ENCODE results near the gene PTPN14.

Gene PTPN14

GRCh38 chr1:214420341-214420740 is 131.1 kb downstream of the PTPN14 start:
- Histone ChIP-seq H3K27ac (ENCODE audit: insufficient read depth, low read depth, low read length, poor library complexity, severe bottlenecking) (no peak overlapping the region), H3K9me3 (ENCODE audit: control insufficient read depth, low read length) (no peaks in the 10 kb centered on the region), H3K4me3 (ENCODE audit: insufficient read depth, low read depth, low read length) (no peak overlapping the region), H3K27me3 (ENCODE audit: control insufficient read depth, insufficient read depth, low read length, poor library complexity, severe bottlenecking) (no peaks in the 10 kb centered on the region), H3K4me1 (ENCODE audit: control insufficient read depth, insufficient read depth, low read length) (peaks cover 9% of the 10 kb centered on the region), H3K36me3 (ENCODE audit: control insufficient read depth, insufficient read depth, low read length) (no peaks in the 10 kb centered on the region)
- 80% methylated on average over 1 of the region's 1 CpG; no CpG with 5 or more reads in 1 of the 2 experiments for WGBS, 2 experiments

GRCh38 chr1:214419650-214420049 is 131.8 kb downstream of the PTPN14 start:
- Histone ChIP-seq H3K4me3 (ENCODE audit: insufficient read depth, low read depth, low read length) (no peak overlapping the region), H3K4me1 (ENCODE audit: control insufficient read depth, insufficient read depth, low read length) (peaks cover 9% of the 10 kb centered on the region), H3K27ac (ENCODE audit: insufficient read depth, low read depth, low read length, poor library complexity, severe bottlenecking) (no peak overlapping the region), H3K9me3 (ENCODE audit: control insufficient read depth, low read length) (no peaks in the 10 kb centered on the region), H3K36me3 (ENCODE audit: control insufficient read depth, insufficient read depth, low read length) (no peaks in the 10 kb centered on the region), H3K27me3 (ENCODE audit: control insufficient read depth, insufficient read depth, low read length, poor library complexity, severe bottlenecking) (no peaks in the 10 kb centered on the region)
- 58 to 67% methylated on average over 3 of the region's 3 CpGs for WGBS, 2 experiments

GRCh38 chr1:214418391-214418790 is 133.0 kb downstream of the PTPN14 start:
- no peak overlapping the region for H3K27ac ChIP-seq (ENCODE audit: insufficient read depth, low read depth, low read length, poor library complexity, severe bottlenecking)
- 100% methylated on average over 1 of the region's 1 CpG for WGBS, 2 experiments
- no peaks in the 10 kb centered on the region for H3K9me3 ChIP-seq (ENCODE audit: control insufficient read depth, low read length)
- peaks cover 9% of the 10 kb centered on the region for H3K4me1 ChIP-seq (ENCODE audit: control insufficient read depth, insufficient read depth, low read length)
- no peak overlapping the region for H3K4me3 ChIP-seq (ENCODE audit: insufficient read depth, low read depth, low read length)
- H3K27me3 ChIP-seq (ENCODE audit: control insufficient read depth, insufficient read depth, low read length, poor library complexity, severe bottlenecking) = no peaks in the 10 kb centered on the region
- no peaks in the 10 kb centered on the region for H3K36me3 ChIP-seq (ENCODE audit: control insufficient read depth, insufficient read depth, low read length)

GRCh38 chr1:214417545-214418210 is 133.7 kb downstream of the PTPN14 start:
- Histone ChIP-seq H3K36me3 (ENCODE audit: control insufficient read depth, insufficient read depth, low read length) (no peaks in the 10 kb centered on the region), H3K4me3 (ENCODE audit: insufficient read depth, low read depth, low read length) (no peak overlapping the region), H3K27ac (ENCODE audit: insufficient read depth, low read depth, low read length, poor library complexity, severe bottlenecking) (no peak overlapping the region), H3K27me3 (ENCODE audit: control insufficient read depth, insufficient read depth, low read length, poor library complexity, severe bottlenecking) (no peaks in the 10 kb centered on the region), H3K9me3 (ENCODE audit: control insufficient read depth, low read length) (no peaks in the 10 kb centered on the region), H3K4me1 (ENCODE audit: control insufficient read depth, insufficient read depth, low read length) (peaks cover 9% of the 10 kb centered on the region)
- WGBS, 2 experiments = 92 to 95% methylated on average over 9 of the region's 9 CpGs

- 100% methylated on average over 1 of the region's 2 CpGs; no CpG with 5 or more reads in 1 of the 2 experiments for WGBS, 2 experiments
- H3K27ac ChIP-seq (ENCODE audit: insufficient read depth, low read depth, low read length, poor library complexity, severe bottlenecking) = no peak overlapping the region
- peaks cover 9% of the 10 kb centered on the region for H3K4me1 ChIP-seq (ENCODE audit: control insufficient read depth, insufficient read depth, low read length)
- H3K4me3 ChIP-seq (ENCODE audit: insufficient read depth, low read depth, low read length) = no peak overlapping the region
- no peaks in the 10 kb centered on the region for H3K9me3 ChIP-seq (ENCODE audit: control insufficient read depth, low read length)
- no peaks in the 10 kb centered on the region for H3K27me3 ChIP-seq (ENCODE audit: control insufficient read depth, insufficient read depth, low read length, poor library complexity, severe bottlenecking)
- no peaks in the 10 kb centered on the region for H3K36me3 ChIP-seq (ENCODE audit: control insufficient read depth, insufficient read depth, low read length)
Observed at GRCh38 chr1:214416858-214417257, 134.5 kb downstream of the PTPN14 start.

GRCh38 chr1:214416417-214416816 is 135.0 kb downstream of the PTPN14 start:
- Histone ChIP-seq H3K4me1 (ENCODE audit: control insufficient read depth, insufficient read depth, low read length) (peaks cover 9% of the 10 kb centered on the region), H3K27ac (ENCODE audit: insufficient read depth, low read depth, low read length, poor library complexity, severe bottlenecking) (no peak overlapping the region), H3K4me3 (ENCODE audit: insufficient read depth, low read depth, low read length) (no peak overlapping the region), H3K36me3 (ENCODE audit: control insufficient read depth, insufficient read depth, low read length) (no peaks in the 10 kb centered on the region), H3K27me3 (ENCODE audit: control insufficient read depth, insufficient read depth, low read length, poor library complexity, severe bottlenecking) (no peaks in the 10 kb centered on the region), H3K9me3 (ENCODE audit: control insufficient read depth, low read length) (no peaks in the 10 kb centered on the region)
- 94 to 95% methylated on average over 2 of the region's 2 CpGs for WGBS, 2 experiments

GRCh38 chr1:214415131-214415530 is 136.3 kb downstream of the PTPN14 start:
- no peak overlapping the region for H3K27ac ChIP-seq (ENCODE audit: insufficient read depth, low read depth, low read length, poor library complexity, severe bottlenecking)
- no peaks in the 10 kb centered on the region for H3K9me3 ChIP-seq (ENCODE audit: control insufficient read depth, low read length)
- no peak overlapping the region for H3K4me3 ChIP-seq (ENCODE audit: insufficient read depth, low read depth, low read length)
- peaks cover 9% of the 10 kb centered on the region for H3K4me1 ChIP-seq (ENCODE audit: control insufficient read depth, insufficient read depth, low read length)
- 90% methylated on average over 5 of the region's 5 CpGs for WGBS, 2 experiments
- no peaks in the 10 kb centered on the region for H3K27me3 ChIP-seq (ENCODE audit: control insufficient read depth, insufficient read depth, low read length, poor library complexity, severe bottlenecking)
- no peaks in the 10 kb centered on the region for H3K36me3 ChIP-seq (ENCODE audit: control insufficient read depth, insufficient read depth, low read length)

GRCh38 chr1:214414691-214415090 is 136.7 kb downstream of the PTPN14 start:
- Histone ChIP-seq H3K27ac (ENCODE audit: insufficient read depth, low read depth, low read length, poor library complexity, severe bottlenecking) (no peak overlapping the region), H3K27me3 (ENCODE audit: control insufficient read depth, insufficient read depth, low read length, poor library complexity, severe bottlenecking) (no peaks in the 10 kb centered on the region), H3K36me3 (ENCODE audit: control insufficient read depth, insufficient read depth, low read length) (no peaks in the 10 kb centered on the region), H3K9me3 (ENCODE audit: control insufficient read depth, low read length) (no peaks in the 10 kb centered on the region), H3K4me3 (ENCODE audit: insufficient read depth, low read depth, low read length) (no peak overlapping the region), H3K4me1 (ENCODE audit: control insufficient read depth, insufficient read depth, low read length) (peaks cover 5% of the 10 kb centered on the region)
- 91 to 95% methylated on average over 4 of the region's 4 CpGs for WGBS, 2 experiments

- H3K4me1 ChIP-seq (ENCODE audit: control insufficient read depth, insufficient read depth, low read length) = no peaks in the 10 kb centered on the region
- H3K9me3 ChIP-seq (ENCODE audit: control insufficient read depth, low read length) = no peaks in the 10 kb centered on the region
- H3K36me3 ChIP-seq (ENCODE audit: control insufficient read depth, insufficient read depth, low read length) = no peaks in the 10 kb centered on the region
- no peaks in the 10 kb centered on the region for H3K27me3 ChIP-seq (ENCODE audit: control insufficient read depth, insufficient read depth, low read length, poor library complexity, severe bottlenecking)
- H3K27ac ChIP-seq (ENCODE audit: insufficient read depth, low read depth, low read length, poor library complexity, severe bottlenecking) = no peak overlapping the region
- H3K4me3 ChIP-seq (ENCODE audit: insufficient read depth, low read depth, low read length) = no peak overlapping the region
Observed at GRCh38 chr1:214413315-214413714, 138.1 kb downstream of the PTPN14 start.

- Histone ChIP-seq H3K27me3 (ENCODE audit: control insufficient read depth, insufficient read depth, low read length, poor library complexity, severe bottlenecking) (no peaks in the 10 kb centered on the region), H3K4me3 (ENCODE audit: insufficient read depth, low read depth, low read length) (no peak overlapping the region), H3K36me3 (ENCODE audit: control insufficient read depth, insufficient read depth, low read length) (peaks cover 4% of the 10 kb centered on the region), H3K9me3 (ENCODE audit: control insufficient read depth, low read length) (no peaks in the 10 kb centered on the region), H3K4me1 (ENCODE audit: control insufficient read depth, insufficient read depth, low read length) (peaks cover 4% of the 10 kb centered on the region), H3K27ac (ENCODE audit: insufficient read depth, low read depth, low read length, poor library complexity, severe bottlenecking) (no peak overlapping the region)
- WGBS, 2 experiments = 60 to 61% methylated on average over 9 of the region's 9 CpGs
Observed at GRCh38 chr1:214404571-214405213, 146.7 kb downstream of the PTPN14 start.
